Measurements from ENCODE around the gene NEDD8.

GRCh38 chr14:24256960-24257359 lies 24.8 kb upstream of the NEDD8 start:
- TF ChIP-seq CTCF (IDR thresholded peaks at IDR 0.05) (no peak), POLR2A (IDR thresholded peaks at IDR 0.05) (no peak)

Data from right lobe of liver (tissue), 4 donors.